Stimulated activated naive CD8-positive, alpha-beta T cell treated with anti-CD3 and anti-CD28 coated beads, Interleukin-15, Interleukin-2, amounts not matched to agents 100 ng/mL and 50 ng/mL, for 24 hours (primary cell): ENCODE results near the gene CNTN2.

ENCODE experiments used
- H3K27ac Mint-ChIP-seq: one replicate; pipeline ENCODE4 v1.8.0; 2021; ENCODE audit warnings: mild to moderate bottlenecking, mixed read lengths
- H3K27me3 Mint-ChIP-seq: one replicate; pipeline ENCODE4 v1.8.0; 2021; ENCODE audit warnings: mixed read lengths
- H3K36me3 Mint-ChIP-seq: one replicate; pipeline ENCODE4 v1.8.0; 2021; ENCODE audit warnings: low read depth, mixed read lengths
- H3K4me1 Mint-ChIP-seq: one replicate; pipeline ENCODE4 v1.8.0; 2021; ENCODE audit warnings: low read depth, mixed read lengths
- H3K4me3 Mint-ChIP-seq: one replicate; pipeline ENCODE4 v1.8.0; 2021; ENCODE audit warnings: mild to moderate bottlenecking, mixed read lengths
- H3K9me3 Mint-ChIP-seq: one replicate; pipeline ENCODE4 v1.8.0; 2021; ENCODE audit warnings: mixed read lengths

Gene CNTN2

DNA sequence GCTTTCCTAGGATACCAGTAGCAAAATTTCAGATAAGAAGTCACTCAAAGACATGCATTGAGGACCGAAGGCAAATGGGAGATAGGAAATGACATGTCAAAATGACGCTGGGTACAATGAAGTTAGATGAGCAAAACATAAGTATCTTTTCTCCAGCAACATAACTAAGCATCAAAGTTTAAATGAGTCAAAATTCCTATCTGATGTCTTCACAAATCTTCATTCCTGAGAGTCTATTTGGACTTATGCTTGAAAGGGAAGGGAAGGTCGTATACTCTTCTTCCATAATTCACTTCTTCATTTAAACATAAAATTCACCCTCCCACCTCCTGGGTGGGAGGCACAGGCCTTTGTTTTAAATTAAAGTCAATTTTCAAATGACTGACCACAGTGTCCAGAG, 45.3 kb downstream of the CNTN2 start:
- Mint-ChIP-seq H3K4me1 (no peaks in the 10 kb centered on the region), H3K9me3 (no peaks in the 10 kb centered on the region), H3K4me3 (no peak overlapping the region), H3K27ac (no peak overlapping the region), H3K36me3 (peaks cover 72% of the 10 kb centered on the region), H3K27me3 (no peaks in the 10 kb centered on the region)

DNA sequence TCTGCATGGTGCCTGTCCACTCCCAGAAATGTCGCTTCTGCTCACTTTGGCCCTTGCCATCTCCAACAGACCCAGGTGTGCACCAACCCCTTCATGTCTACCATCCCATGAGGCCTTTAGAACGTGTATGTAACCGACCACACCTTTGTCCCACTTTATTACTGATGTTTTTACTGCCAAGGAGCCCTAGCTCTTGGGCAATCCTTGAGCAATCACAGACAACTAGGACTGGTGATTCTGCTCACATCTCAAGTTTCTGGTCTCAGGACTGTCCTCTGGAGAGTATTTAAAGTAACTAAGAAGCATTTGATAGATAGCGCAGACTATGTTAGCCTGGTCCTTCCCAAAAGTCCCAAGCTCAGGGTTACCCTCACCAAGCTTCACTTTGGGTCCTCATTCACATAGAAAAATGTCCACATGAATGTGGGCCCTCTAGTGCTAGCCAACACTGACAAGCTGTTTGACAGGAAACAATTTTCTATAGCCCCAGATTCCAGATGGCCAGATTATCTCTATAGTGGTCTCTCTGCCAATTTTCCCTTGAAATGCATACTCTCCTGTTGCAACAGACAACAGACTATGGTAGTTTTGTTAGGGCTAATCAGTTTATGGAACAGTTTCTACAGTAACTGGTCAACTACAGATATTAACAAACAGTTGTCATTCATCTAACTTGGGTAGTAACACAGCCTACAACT, 48.2 kb downstream of the CNTN2 start:
- Mint-ChIP-seq H3K27ac (no peak overlapping the region), H3K4me1 (no peaks in the 10 kb centered on the region), H3K36me3 (peaks cover 70% of the 10 kb centered on the region), H3K4me3 (no peak overlapping the region), H3K9me3 (no peaks in the 10 kb centered on the region), H3K27me3 (no peaks in the 10 kb centered on the region)

DNA sequence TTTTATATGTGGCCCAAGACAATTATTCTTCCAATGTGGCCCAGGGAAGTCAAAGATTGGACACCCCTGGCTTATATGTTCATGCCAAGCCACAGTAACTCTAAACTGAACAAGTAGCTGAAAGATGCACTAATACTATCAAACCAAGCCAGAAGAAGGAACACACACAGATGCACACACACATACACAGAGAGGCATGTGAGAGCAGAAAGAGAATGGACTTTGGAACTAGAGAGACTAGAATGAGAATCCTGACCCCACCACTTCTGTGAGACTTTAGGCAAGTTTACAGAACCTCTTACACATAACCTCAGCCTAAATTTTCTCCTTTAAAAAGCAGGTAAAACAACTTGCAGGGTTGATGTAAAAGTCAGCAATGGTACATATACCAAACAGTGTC, 52.4 kb downstream of the CNTN2 start:
- Mint-ChIP-seq H3K4me1 (no peaks in the 10 kb centered on the region), H3K27ac (no peak overlapping the region), H3K27me3 (no peaks in the 10 kb centered on the region), H3K36me3 (peaks cover 78% of the 10 kb centered on the region), H3K4me3 (no peak overlapping the region), H3K9me3 (no peaks in the 10 kb centered on the region)

DNA sequence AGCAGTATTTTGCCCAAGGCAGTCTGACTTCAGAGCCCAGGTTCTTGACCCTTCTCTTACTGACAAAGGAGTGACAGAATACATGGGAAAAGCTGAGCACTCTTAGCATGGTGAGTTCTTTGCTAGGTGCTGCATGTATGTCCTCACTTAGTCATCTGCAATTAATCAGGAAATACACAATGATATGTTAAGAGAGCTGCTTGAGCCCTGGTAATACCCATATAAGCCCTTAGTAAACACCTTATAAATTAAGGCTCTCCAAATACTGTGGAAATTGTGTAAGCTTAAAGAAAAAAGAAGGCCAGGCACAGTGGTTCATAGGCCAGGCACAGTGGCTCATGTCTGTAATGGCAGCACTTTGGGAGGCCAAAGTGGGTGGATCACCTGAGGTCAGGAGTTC, 55.2 kb downstream of the CNTN2 start:
- Mint-ChIP-seq H3K4me3 (no peak overlapping the region), H3K4me1 (no peaks in the 10 kb centered on the region), H3K27me3 (no peaks in the 10 kb centered on the region), H3K27ac (no peak overlapping the region), H3K36me3 (peaks cover 84% of the 10 kb centered on the region), H3K9me3 (no peaks in the 10 kb centered on the region)

DNA sequence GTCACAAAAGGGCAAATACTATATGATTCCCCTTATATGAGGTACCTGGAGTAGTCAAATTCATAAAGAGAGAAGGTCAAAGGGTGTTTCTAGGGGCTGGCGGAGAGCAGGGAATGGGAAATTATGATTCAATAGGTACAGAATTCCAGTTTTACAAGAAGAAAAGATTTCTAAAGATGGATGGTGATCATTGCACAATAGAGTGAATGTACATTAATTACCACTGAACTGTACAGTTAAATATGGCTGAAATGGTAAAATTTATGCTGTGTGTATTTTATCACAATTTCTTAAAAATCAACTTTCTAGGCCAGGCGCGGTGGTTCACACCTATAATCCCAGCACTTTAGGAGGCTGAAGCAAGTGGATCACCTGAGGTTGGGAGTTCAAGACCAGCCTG, 59.4 kb downstream of the CNTN2 start:
- Mint-ChIP-seq H3K9me3 (no peaks in the 10 kb centered on the region), H3K4me3 (no peak overlapping the region), H3K4me1 (no peaks in the 10 kb centered on the region), H3K27me3 (no peaks in the 10 kb centered on the region), H3K36me3 (peaks cover 81% of the 10 kb centered on the region), H3K27ac (no peak overlapping the region)

DNA sequence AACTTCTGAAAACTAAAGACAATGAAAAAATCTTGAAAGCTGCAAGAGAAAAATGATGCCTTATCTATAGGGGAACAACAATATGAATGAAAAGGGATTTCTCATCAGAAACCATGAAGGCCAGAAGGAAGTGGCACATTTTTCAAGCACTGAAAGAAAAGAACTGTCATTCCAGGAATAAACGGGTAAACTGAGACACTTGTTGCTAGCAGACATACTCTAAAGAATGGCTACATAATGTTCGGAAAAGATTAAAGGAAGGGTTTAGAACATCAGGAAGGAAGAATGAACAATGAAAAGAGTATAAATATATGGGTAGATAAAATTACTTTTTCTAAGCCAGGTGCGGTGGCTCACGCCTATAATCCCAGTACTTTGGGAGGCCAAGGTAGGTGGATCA, 64.3 kb downstream of the CNTN2 start:
- Mint-ChIP-seq H3K4me3 (no peak overlapping the region), H3K4me1 (no peaks in the 10 kb centered on the region), H3K36me3 (peaks cover 54% of the 10 kb centered on the region), H3K27ac (no peak overlapping the region), H3K27me3 (no peaks in the 10 kb centered on the region), H3K9me3 (no peaks in the 10 kb centered on the region)

DNA sequence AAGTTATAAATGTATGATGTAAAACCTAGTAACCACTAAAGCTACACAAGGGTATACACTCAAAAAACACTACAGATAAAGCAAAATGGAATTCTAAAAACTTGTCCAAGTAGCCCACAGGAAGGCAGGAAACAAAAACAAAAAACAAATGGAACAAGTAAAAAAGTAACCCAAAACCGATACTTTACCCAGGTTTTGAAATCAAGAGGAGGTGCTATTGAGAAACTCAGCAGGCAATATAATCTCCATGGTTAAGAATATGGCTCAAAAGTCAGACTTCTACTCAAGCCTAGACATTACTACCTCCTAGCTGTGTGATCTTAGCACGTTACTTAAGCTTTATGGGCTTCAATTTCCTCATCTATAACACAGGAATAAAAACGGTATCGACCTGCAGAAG, 65.5 kb downstream of the CNTN2 start:
- H3K4me3 Mint-ChIP-seq = no peak overlapping the region
- H3K27ac Mint-ChIP-seq = no peak overlapping the region
- H3K27me3 Mint-ChIP-seq = no peaks in the 10 kb centered on the region
- H3K4me1 Mint-ChIP-seq = no peaks in the 10 kb centered on the region
- peaks cover 50% of the 10 kb centered on the region for H3K36me3 Mint-ChIP-seq
- no peaks in the 10 kb centered on the region for H3K9me3 Mint-ChIP-seq

DNA sequence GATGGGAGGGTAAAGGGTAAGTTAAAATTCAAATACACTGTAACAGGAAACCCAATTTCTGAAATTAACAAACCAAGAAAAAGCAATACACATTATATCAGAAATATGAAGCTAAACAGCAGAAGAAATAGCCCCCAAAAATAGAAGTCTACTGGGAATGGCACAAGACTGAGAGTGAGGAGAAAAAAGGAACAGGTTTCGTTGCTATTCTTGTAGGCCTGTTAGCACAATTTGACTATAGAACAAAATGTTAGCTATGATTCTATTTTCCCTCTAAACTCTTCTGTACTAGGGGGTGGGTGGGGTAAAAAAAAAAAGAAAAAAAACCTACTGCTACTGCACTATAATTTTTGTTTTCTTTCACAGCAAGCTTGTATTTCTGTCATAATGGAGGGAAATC, 66.3 kb downstream of the CNTN2 start:
- Mint-ChIP-seq H3K27me3 (no peaks in the 10 kb centered on the region), H3K4me1 (no peaks in the 10 kb centered on the region), H3K36me3 (peaks cover 46% of the 10 kb centered on the region), H3K9me3 (no peaks in the 10 kb centered on the region), H3K27ac (no peak overlapping the region), H3K4me3 (no peak overlapping the region)

DNA sequence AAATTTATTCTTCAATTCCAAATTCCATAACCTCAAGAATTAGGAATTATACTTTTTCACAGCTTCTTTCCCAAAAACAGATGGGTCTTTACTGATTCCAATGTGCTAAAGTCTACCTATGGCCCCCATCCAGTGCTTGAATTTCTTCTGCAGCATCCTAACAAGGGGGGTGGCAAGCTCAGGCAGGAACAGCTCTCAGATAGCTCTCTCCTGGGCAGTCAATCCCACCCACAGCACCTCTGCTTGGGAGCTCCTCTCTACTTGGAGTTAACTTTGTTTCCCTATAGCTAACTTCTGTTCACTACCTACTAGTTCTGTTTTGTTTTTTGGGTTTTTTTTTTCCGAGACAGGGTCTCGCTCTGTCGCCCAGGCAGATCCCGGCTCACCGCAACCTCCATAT, 66.7 kb downstream of the CNTN2 start:
- Mint-ChIP-seq H3K4me3 (no peak overlapping the region), H3K9me3 (no peaks in the 10 kb centered on the region), H3K27ac (no peak overlapping the region), H3K4me1 (no peaks in the 10 kb centered on the region), H3K27me3 (no peaks in the 10 kb centered on the region), H3K36me3 (peaks cover 49% of the 10 kb centered on the region)

DNA sequence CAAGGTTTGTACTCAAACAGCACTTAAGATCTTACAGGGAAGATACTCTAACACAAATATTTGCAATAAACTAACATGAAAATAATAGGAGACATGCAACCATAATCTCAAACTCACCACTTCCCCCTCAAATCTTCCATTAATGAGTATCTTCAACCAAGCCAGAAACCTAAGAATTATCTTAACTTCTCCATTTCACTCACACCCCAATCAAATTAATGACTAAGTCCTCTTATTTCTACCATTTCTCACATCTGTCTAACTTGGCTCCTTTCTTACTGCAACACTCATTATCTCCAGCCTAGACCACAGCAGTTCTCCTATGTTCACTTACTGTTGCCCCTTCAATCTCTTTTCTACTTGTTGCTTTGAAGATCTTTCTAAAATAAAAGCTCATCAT, 68.3 kb downstream of the CNTN2 start:
- peaks cover 45% of the 10 kb centered on the region for H3K36me3 Mint-ChIP-seq
- no peak overlapping the region for H3K4me3 Mint-ChIP-seq
- no peaks in the 10 kb centered on the region for H3K9me3 Mint-ChIP-seq
- no peaks in the 10 kb centered on the region for H3K27me3 Mint-ChIP-seq
- peaks cover 5% of the 10 kb centered on the region for H3K4me1 Mint-ChIP-seq
- peak overlapping the region; percentile 0 for H3K27ac Mint-ChIP-seq

DNA sequence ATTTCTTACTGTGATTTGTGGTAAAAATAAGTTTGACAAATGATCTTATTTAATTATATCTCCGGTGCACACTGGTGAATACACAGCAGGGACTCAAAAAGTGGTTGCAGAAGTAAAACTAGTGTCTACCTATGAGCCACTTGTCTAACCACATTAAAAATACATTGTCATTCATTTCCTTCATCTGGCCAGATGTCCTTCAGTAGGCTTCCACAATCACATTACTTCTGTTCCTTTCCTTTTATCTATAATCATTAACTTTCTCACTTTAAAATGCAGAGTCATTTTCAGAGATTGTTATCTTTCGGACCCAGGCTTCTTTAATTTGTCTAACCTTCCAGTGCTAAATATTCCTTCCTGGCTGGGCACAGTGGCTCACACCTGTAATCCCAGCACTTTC, 75.7 kb downstream of the CNTN2 start:
- Mint-ChIP-seq H3K9me3 (no peaks in the 10 kb centered on the region), H3K27me3 (no peaks in the 10 kb centered on the region), H3K4me3 (no peak overlapping the region), H3K4me1 (peaks cover 51% of the 10 kb centered on the region), H3K36me3 (peaks cover 32% of the 10 kb centered on the region), H3K27ac (peak overlapping the region; percentile 47)

DNA sequence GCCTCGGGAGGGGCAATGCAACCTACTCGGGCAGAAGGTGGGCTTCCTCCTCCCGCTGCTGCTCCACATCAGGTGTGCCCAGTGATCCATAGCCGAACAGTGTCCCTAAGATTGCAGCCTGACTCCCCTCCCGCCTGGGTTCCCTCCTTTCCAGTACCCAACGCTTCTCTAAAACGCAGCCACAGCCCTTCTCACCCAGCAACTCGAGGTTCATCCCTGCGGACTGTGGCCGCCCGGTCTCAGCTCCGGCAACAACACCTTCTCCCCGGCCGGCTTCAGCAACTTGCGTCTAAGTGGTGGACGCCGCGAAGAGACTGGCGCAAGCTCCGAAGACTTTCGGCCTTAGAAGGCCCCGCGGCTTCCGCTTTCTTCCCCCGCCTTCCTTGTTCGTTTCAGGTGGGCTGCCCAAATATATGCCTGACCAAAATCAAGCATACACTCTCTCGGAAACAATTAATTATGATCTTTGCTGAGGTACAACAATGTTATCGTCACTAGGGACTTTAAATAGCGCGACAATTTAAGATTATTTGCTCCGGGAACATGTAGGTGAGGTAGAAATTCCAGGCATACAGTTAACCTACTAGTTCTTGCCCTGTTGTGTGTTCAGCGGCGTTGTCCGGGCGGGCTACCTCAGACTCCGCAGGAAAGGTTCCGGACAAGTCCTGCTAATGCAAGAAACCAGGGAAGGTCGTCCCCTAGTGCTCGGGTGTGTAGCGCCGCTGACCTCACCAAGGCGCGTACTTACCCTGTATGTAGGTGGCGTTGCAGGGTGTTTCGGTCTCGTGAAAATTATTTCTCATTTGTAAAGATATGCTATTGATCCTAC, 78.9 kb downstream of the CNTN2 start, which contains the start of gene RBBP5:
TSS of gene RBBP5 (minus strand) at position 319 of the 829 bp plus-strand sequence. CDS start at position 214, 105 bp downstream.
- H3K4me1 Mint-ChIP-seq = peaks cover 46% of the 10 kb centered on the region
- H3K36me3 Mint-ChIP-seq = peaks cover 17% of the 10 kb centered on the region
- no peaks in the 10 kb centered on the region for H3K27me3 Mint-ChIP-seq
- H3K9me3 Mint-ChIP-seq = no peaks in the 10 kb centered on the region
- H3K4me3 Mint-ChIP-seq = peak within 1 kb of the TSS; percentile 95
- peak within 1 kb of the TSS; percentile 100 for H3K27ac Mint-ChIP-seq

DNA sequence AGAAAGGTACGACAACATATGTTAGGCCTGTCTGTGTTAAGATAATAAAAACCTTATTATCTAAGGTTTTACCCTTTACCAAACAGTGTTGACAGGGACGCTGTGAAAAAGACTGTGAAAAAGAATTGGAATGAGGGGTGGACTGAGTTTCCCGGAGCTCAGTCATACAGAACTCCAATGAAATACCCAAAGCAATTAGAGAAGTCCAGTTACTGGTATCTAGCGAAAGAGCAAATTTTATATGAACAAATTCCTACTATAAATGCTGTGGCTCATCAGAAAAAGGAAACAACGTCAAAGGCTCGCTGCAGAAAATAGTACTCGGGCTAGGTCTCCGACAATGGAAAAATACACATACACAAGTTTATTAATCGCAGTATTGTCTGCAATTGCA, 79.5 kb downstream of the CNTN2 start:
- Mint-ChIP-seq H3K9me3 (no peaks in the 10 kb centered on the region), H3K4me3 (peak overlapping the region; percentile 95), H3K27ac (peak overlapping the region; percentile 100), H3K4me1 (peaks cover 46% of the 10 kb centered on the region), H3K36me3 (peaks cover 17% of the 10 kb centered on the region), H3K27me3 (no peaks in the 10 kb centered on the region)

DNA sequence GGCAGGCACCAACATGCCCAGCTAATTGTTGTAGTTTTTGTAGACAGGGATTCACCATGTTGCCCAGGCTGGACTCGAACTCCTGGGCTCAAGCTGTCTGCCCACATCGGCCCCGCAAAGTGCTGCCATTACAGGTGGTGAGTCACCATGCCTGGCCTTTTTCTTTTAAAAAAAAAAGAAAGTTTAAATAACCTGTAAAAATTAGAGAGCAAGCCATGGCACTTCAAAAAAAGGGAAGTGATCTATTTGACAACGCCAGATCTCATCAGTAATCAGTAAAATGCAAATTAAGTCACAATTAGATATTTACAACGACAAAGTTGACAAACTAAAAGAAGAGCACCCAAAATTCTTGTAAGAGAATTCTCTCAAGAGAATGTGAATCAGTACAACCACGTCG, 81.7 kb downstream of the CNTN2 start:
- Mint-ChIP-seq H3K9me3 (no peaks in the 10 kb centered on the region), H3K27me3 (no peaks in the 10 kb centered on the region), H3K4me1 (peaks cover 29% of the 10 kb centered on the region), H3K4me3 (no peak overlapping the region), H3K27ac (no peak overlapping the region), H3K36me3 (peaks cover 4% of the 10 kb centered on the region)

DNA sequence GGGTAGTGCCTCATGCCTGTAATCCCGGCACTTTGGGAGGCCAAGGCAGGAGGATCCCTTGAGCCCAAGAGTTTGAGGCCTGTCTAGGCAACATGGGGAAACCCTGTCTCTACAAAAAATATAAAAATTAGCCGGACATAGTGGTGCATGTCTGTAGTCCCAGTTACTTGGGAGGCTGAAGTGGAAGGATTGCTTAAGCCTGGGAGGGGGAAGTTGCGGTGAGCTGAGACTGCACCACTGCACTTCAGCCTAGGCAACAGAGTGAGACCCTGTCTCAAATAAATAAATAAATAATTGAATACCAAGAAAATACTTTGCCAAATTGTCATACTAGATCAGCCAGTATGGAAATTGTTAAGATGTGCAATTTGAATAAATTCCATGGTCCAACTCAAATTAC, 84.6 kb downstream of the CNTN2 start:
- Mint-ChIP-seq H3K27me3 (no peaks in the 10 kb centered on the region), H3K4me1 (peaks cover 5% of the 10 kb centered on the region), H3K4me3 (no peak overlapping the region), H3K36me3 (no peaks in the 10 kb centered on the region), H3K9me3 (no peaks in the 10 kb centered on the region), H3K27ac (no peak overlapping the region)
